Osteoblast (primary cell): ENCODE measurements around the gene MYOZ3. TPM values are rescaled to one million over a fixed set of nuclear protein-coding genes. Genes with fewer than 3 reads are reported as not detected.

Experiments used
- DNase-seq: peaks from one replicate; pipeline ENCODE4 v3.0.0; 2011; ENCODE audit warnings: low spot score, mixed read lengths; ENCODE audit not compliant: insufficient read length; ENCODE audit errors: missing footprints
- H2AFZ ChIP-seq: 2 replicates; pipeline ENCODE4 v1.6.0; 2011; ENCODE audit warnings: mild to moderate bottlenecking, low read length
- H3K27ac ChIP-seq: 2 replicates; pipeline ENCODE4 v1.5.1; 2011; ENCODE audit warnings: mild to moderate bottlenecking, low read depth, low read length, moderate library complexity
- H3K27me3 ChIP-seq: 2 replicates; pipeline ENCODE4 v1.6.0; 2012; ENCODE audit warnings: mild to moderate bottlenecking, control low read depth, inconsistent platforms, low read length, moderate library complexity; ENCODE audit not compliant: insufficient read depth
- H3K36me3 ChIP-seq: 2 replicates; pipeline ENCODE4 v1.5.1; 2011; ENCODE audit warnings: mild to moderate bottlenecking, low read length, control low read depth, moderate library complexity; ENCODE audit not compliant: insufficient read depth
- H3K4me1 ChIP-seq: 2 replicates; pipeline ENCODE4 v1.5.1; 2011; ENCODE audit warnings: mild to moderate bottlenecking, low read length, control low read depth, moderate library complexity; ENCODE audit not compliant: insufficient read depth
- H3K4me2 ChIP-seq: 2 replicates; pipeline ENCODE4 v1.6.0; 2011; ENCODE audit warnings: mild to moderate bottlenecking, low read length; ENCODE audit not compliant: insufficient read depth
- H3K4me3 ChIP-seq: fragments of 200-600 bp; sonication (generic); 3 replicates; pipeline ENCODE4 v1.5.1; 2012; ENCODE audit warnings: mild to moderate bottlenecking, low read length, inconsistent platforms; ENCODE audit not compliant: insufficient read depth
- H3K79me2 ChIP-seq: 2 replicates; pipeline ENCODE4 v1.6.0; 2012; ENCODE audit warnings: mild to moderate bottlenecking, low read length, control low read depth, inconsistent platforms; ENCODE audit not compliant: insufficient read depth
- H3K9me3 ChIP-seq: 2 replicates; pipeline ENCODE4 v1.5.1; 2011; ENCODE audit warnings: low read depth, low read length, control low read depth
- H4K20me1 ChIP-seq: 2 replicates; pipeline ENCODE4 v1.6.0; 2012; ENCODE audit warnings: mild to moderate bottlenecking, low read length, control low read depth; ENCODE audit not compliant: insufficient read depth
- CTCF ChIP-seq: IDR thresholded peaks from 2 replicates; pipeline ENCODE4 v1.5.1; 2011; ENCODE audit warnings: mild to moderate bottlenecking, low read depth, low read length, moderate library complexity; ENCODE audit errors: extremely low read depth
- total RNA-seq: library from RNA; depleted of rRNA; stranded (reverse); fragments of >200 nt; gene quantifications from 2 replicates; pipeline ENCODE4 v1.2.3, GENCODE V29; 2012

Gene MYOZ3
- total RNA-seq, 1 donor: under 0.01 TPM

- H3K27me3 ChIP-seq: peaks cover 8% of the 10 kb centered on the region
- no peaks in the 10 kb centered on the region for H3K9me3 ChIP-seq
- H4K20me1 ChIP-seq: no peaks in the 10 kb centered on the region
- no peak overlapping the region for H3K4me2 ChIP-seq
- DNase-seq: peak; percentile 56
- peaks cover 5% of the 10 kb centered on the region for H3K4me1 ChIP-seq
- no peak overlapping the region for H2AFZ ChIP-seq
- no peak for TF ChIP-seq CTCF
- H3K36me3 ChIP-seq: no peaks in the 10 kb centered on the region
- no peak overlapping the region for H3K4me3 ChIP-seq
- H3K79me2 ChIP-seq: no peaks in the 10 kb centered on the region
- H3K27ac ChIP-seq: no peak overlapping the region
These were observed 1.5 kb upstream of the MYOZ3 start for GRCh38 chr5:150659360-150660107.

- no peak for TF ChIP-seq CTCF
- Histone ChIP-seq H3K27ac (no peak overlapping the region), H2AFZ (no peak overlapping the region), H3K27me3 (peaks cover 13% of the 10 kb centered on the region), H3K9me3 (no peaks in the 10 kb centered on the region), H3K4me3 (no peak overlapping the region), H3K4me2 (no peak overlapping the region), H3K4me1 (peaks cover 5% of the 10 kb centered on the region), H4K20me1 (no peaks in the 10 kb centered on the region), H3K36me3 (no peaks in the 10 kb centered on the region), H3K79me2 (no peaks in the 10 kb centered on the region)
- peak; percentile 76 for DNase-seq
These were observed 781 bp upstream of the MYOZ3 start for GRCh38 chr5:150660108-150660831.

GRCh38 chr5:150661821-150662596, 958 bp downstream of the MYOZ3 start:
- H3K79me2 ChIP-seq: no peaks in the 10 kb centered on the region
- no peak for TF ChIP-seq CTCF
- no peak overlapping the region for H3K4me2 ChIP-seq
- H3K27ac ChIP-seq: no peak overlapping the region
- H3K4me3 ChIP-seq: no peak overlapping the region
- H3K27me3 ChIP-seq: peaks cover 13% of the 10 kb centered on the region
- no peaks in the 10 kb centered on the region for H3K36me3 ChIP-seq
- no peaks in the 10 kb centered on the region for H3K4me1 ChIP-seq
- H4K20me1 ChIP-seq: no peaks in the 10 kb centered on the region
- no peaks in the 10 kb centered on the region for H3K9me3 ChIP-seq
- no peak overlapping the region for H2AFZ ChIP-seq
- DNase-seq: peak; percentile 60
